Neural cell (in vitro differentiated cells): ENCODE results near the gene GSK3B.

Experiments used
- CTCF ChIP-seq: fragments of 450-650 bp; IDR thresholded peaks from 2 replicates; pipeline ENCODE4 v1.5.1; 2014; ENCODE audit warnings: antibody characterized with exemption, mild to moderate bottlenecking, moderate library complexity; ENCODE audit not compliant: poor library complexity, severe bottlenecking
- EP300 ChIP-seq: fragments of 450-650 bp; conservative IDR thresholded peaks from 2 replicates; pipeline ENCODE4 v1.6.1; 2014; ENCODE audit warnings: antibody characterized with exemption, mild to moderate bottlenecking, moderate library complexity; ENCODE audit not compliant: poor library complexity, severe bottlenecking
- EZH2 ChIP-seq: fragments of 200-600, 300-800 bp; shearing (Covaris generic), sonication (generic); IDR thresholded peaks from 2 replicates; pipeline ENCODE4 v1.6.1; 2014; ENCODE audit warnings: antibody characterized with exemption, low read length, borderline replicate concordance, mild to moderate bottlenecking; ENCODE audit not compliant: insufficient read depth, poor library complexity, severe bottlenecking
- MXI1 ChIP-seq: fragments of 450-650 bp; conservative IDR thresholded peaks from 2 replicates; pipeline ENCODE4 v1.6.1; 2014; ENCODE audit warnings: antibody characterized with exemption, mild to moderate bottlenecking; ENCODE audit not compliant: poor library complexity, severe bottlenecking
- POLR2AphosphoS5 ChIP-seq: IDR thresholded peaks from 2 replicates; pipeline ENCODE4 v1.6.1; 2012
- RAD21 ChIP-seq: fragments of 450-650 bp; conservative IDR thresholded peaks from 2 replicates; pipeline ENCODE4 v1.6.1; 2014; ENCODE audit warnings: antibody characterized with exemption, mild to moderate bottlenecking, moderate library complexity
- REST ChIP-seq: IDR thresholded peaks from 2 replicates; pipeline ENCODE4 v1.6.1; 2012; ENCODE audit warnings: borderline replicate concordance

- TF ChIP-seq CTCF (no peak), EZH2 (no peak), REST (no peak), EP300 (no peak), RAD21 (no peak), POLR2AphosphoS5 (no peak), MXI1 (no peak)
Measured at GRCh38 chr3:119872773-119873172, 221.5 kb downstream of the GSK3B start.
